Neural progenitor cell (in vitro differentiated cells): ENCODE results near the gene TP53. TPM values are rescaled to one million over a fixed set of nuclear protein-coding genes. Genes with fewer than 3 reads are reported as not detected.

ENCODE experiments used
- DNase-seq: peaks from one replicate; pipeline ENCODE4 v3.0.0-alpha.2; 2016; ENCODE audit warnings: low spot score
- H2AFZ ChIP-seq: fragments of 200-600 bp; sonication (generic); replicated peaks from 2 replicates; pipeline ENCODE4 v1.6.1; 2016; ENCODE audit warnings: antibody characterized with exemption
- H3F3A ChIP-seq: fragments of 200-600 bp; sonication (generic); 2 replicates; pipeline ENCODE4 v1.6.1; 2016; ENCODE audit warnings: antibody characterized with exemption, low read depth
- H3K27ac ChIP-seq: fragments of 200-600 bp; sonication (generic); 2 replicates; pipeline ENCODE4 v1.5.1; 2016; ENCODE audit warnings: mild to moderate bottlenecking
- H3K27me3 ChIP-seq: fragments of 200-600 bp; sonication (generic); 2 replicates; pipeline ENCODE4 v1.6.1; 2016; ENCODE audit warnings: mild to moderate bottlenecking, moderate library complexity
- H3K36me3 ChIP-seq: fragments of 200-600 bp; sonication (generic); 2 replicates; pipeline ENCODE4 v1.5.1; 2016
- H3K4me1 ChIP-seq: fragments of 200-600 bp; sonication (generic); 2 replicates; pipeline ENCODE4 v1.6.1; 2016; ENCODE audit warnings: mixed run types
- H3K4me2 ChIP-seq: fragments of 200-600 bp; sonication (generic); 2 replicates; pipeline ENCODE4 v1.6.1; 2016
- H3K4me3 ChIP-seq: fragments of 200-600 bp; sonication (generic); 2 replicates; pipeline ENCODE4 v1.5.1; 2016
- H3K79me2 ChIP-seq: fragments of 200-600 bp; sonication (generic); 2 replicates; pipeline ENCODE4 v1.6.1; 2016; ENCODE audit warnings: low read depth
- H3K9ac ChIP-seq: fragments of 200-600 bp; sonication (generic); 2 replicates; pipeline ENCODE4 v1.6.1; 2016
- H3K9me3 ChIP-seq: fragments of 200-600 bp; sonication (generic); 2 replicates; pipeline ENCODE4 v1.5.1; 2016; ENCODE audit warnings: low read depth
- H4K20me1 ChIP-seq: fragments of 200-600 bp; sonication (generic); 2 replicates; pipeline ENCODE4 v1.6.1; 2016; ENCODE audit warnings: low read depth
- H3K27ac Mint-ChIP-seq: 3 replicates; pipeline ENCODE4 v1.8.0; 2021; ENCODE audit warnings: mixed read lengths
- H3K27me3 Mint-ChIP-seq: 2 replicates; pipeline ENCODE4 v1.8.0; 2022; ENCODE audit warnings: low read depth, mild to moderate bottlenecking, inconsistent platforms, moderate library complexity, mixed read lengths; ENCODE audit not compliant: insufficient read depth
- H3K36me3 Mint-ChIP-seq: 3 replicates; pipeline ENCODE4 v1.8.0; 2021; ENCODE audit warnings: mixed read lengths
- H3K4me1 Mint-ChIP-seq: 3 replicates; pipeline ENCODE4 v1.8.0; 2021; ENCODE audit warnings: mixed read lengths
- H3K4me3 Mint-ChIP-seq: 3 replicates; pipeline ENCODE4 v1.8.0; 2021; ENCODE audit warnings: mild to moderate bottlenecking, moderate library complexity, mixed read lengths
- H3K9me3 Mint-ChIP-seq: 3 replicates; pipeline ENCODE4 v1.8.0; 2020; ENCODE audit warnings: mixed read lengths
- EZH2 ChIP-seq: fragments of 200-600 bp; sonication (generic); IDR thresholded peaks from 2 replicates; pipeline ENCODE4 v1.6.1; 2017; ENCODE audit warnings: antibody characterized with exemption, mild to moderate bottlenecking, moderate library complexity
- EZH2phosphoT487 ChIP-seq: fragments of 200-600 bp; sonication (generic); IDR thresholded peaks from 2 replicates; pipeline ENCODE4 v1.6.1; 2017; ENCODE audit warnings: antibody characterized with exemption
- total RNA-seq: library from RNA; depleted of rRNA; stranded (reverse); fragments of >200 nt; gene quantifications from 2 replicates; pipeline ENCODE4 v1.2.3, GENCODE V29; 2015; ENCODE audit warnings: low replicate concordance
- TF ChIP-seq, protein P1 (sequence below): fragments of 200-600 bp; sonication (generic); IDR thresholded peaks from 2 replicates; pipeline ENCODE4 v1.5.1; 2017; ENCODE audit warnings: antibody characterized with exemption, mild to moderate bottlenecking

The TP53 gene
- total RNA-seq, 1 donor from 2014 or later = 54.9 TPM

DNA sequence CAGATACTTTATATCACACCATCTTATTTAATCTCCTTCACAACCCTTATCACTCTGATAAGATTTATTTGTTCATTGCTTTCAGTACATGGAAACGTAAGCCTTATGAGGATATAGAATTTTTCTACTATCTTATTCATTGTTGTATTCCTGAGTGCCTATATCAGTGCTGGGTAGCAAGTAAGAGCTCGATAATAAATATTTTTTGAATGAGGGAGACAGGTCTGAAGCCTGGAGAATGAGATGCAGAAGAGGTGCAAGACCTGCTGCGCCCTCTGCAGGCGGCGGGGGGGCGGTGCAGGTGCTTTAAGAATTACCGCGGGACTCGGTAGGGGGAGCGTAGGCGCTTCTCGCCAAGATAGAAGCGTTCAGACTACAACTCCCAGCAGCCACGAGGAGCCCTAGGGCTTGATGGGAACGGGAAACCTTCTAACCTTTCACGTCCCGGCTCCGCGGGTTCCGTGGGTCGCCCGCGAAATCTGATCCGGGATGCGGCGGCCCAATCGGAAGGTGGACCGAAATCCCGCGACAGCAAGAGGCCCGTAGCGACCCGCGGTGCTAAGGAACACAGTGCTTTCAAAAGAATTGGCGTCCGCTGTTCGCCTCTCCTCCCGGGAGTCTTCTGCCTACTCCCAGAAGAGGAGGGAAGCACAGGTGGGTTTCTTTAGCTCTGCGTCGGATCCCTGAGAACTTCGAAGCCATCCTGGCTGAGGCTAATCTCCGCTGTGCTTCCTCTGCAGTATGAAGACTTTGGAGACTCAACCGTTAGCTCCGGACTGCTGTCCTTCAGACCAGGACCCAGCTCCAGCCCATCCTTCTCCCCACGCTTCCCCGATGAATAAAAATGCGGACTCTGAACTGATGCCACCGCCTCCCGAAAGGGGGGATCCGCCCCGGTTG, 868 bp upstream of the TP53 start, which contains the start of gene WRAP53:
WRAP53 (plus strand) TSS at position 570 of the 900 bp plus-strand sequence; CDS start at position 742, 172 bp downstream.
- Histone ChIP-seq H3K27ac (peak within 1 kb of the TSS; percentile 100), H3K4me1 (peaks cover 16% of the 10 kb centered on the region), H3F3A (peaks cover 44% of the 10 kb centered on the region), H3K9ac (peak within 1 kb of the TSS; percentile 98), H3K4me3 (peak within 1 kb of the TSS; percentile 93), H3K9me3 (no peaks in the 10 kb centered on the region), H3K27me3 (no peaks in the 10 kb centered on the region), H2AFZ (peak within 1 kb of the TSS; percentile 74), H3K4me2 (peak within 1 kb of the TSS; percentile 91), H4K20me1 (no peaks in the 10 kb centered on the region), H3K79me2 (peaks cover 61% of the 10 kb centered on the region), H3K36me3 (no peaks in the 10 kb centered on the region)
- H3K9me3 Mint-ChIP-seq = no peaks in the 10 kb centered on the region
- TF ChIP-seq, protein P1, sequence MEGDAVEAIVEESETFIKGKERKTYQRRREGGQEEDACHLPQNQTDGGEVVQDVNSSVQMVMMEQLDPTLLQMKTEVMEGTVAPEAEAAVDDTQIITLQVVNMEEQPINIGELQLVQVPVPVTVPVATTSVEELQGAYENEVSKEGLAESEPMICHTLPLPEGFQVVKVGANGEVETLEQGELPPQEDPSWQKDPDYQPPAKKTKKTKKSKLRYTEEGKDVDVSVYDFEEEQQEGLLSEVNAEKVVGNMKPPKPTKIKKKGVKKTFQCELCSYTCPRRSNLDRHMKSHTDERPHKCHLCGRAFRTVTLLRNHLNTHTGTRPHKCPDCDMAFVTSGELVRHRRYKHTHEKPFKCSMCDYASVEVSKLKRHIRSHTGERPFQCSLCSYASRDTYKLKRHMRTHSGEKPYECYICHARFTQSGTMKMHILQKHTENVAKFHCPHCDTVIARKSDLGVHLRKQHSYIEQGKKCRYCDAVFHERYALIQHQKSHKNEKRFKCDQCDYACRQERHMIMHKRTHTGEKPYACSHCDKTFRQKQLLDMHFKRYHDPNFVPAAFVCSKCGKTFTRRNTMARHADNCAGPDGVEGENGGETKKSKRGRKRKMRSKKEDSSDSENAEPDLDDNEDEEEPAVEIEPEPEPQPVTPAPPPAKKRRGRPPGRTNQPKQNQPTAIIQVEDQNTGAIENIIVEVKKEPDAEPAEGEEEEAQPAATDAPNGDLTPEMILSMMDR = peak; percentile 100
- no peak for TF ChIP-seq EZH2phosphoT487
- H3K27ac Mint-ChIP-seq = peak within 1 kb of the TSS; percentile 100
- peaks cover 7% of the 10 kb centered on the region for H3K36me3 Mint-ChIP-seq
- peak within 1 kb of the TSS; percentile 97 for H3K4me3 Mint-ChIP-seq
- no peaks in the 10 kb centered on the region for H3K27me3 Mint-ChIP-seq
- H3K4me1 Mint-ChIP-seq = peaks cover 27% of the 10 kb centered on the region
- DNase-seq = peak; percentile 100

GRCh38 chr17:7686222-7687071, 843 bp downstream of the TP53 start:
- H3F3A ChIP-seq = peaks cover 50% of the 10 kb centered on the region
- H3K27ac ChIP-seq = peak overlapping the region; percentile 100
- peak; percentile 90 for DNase-seq
- H3K27me3 Mint-ChIP-seq = no peaks in the 10 kb centered on the region
- H2AFZ ChIP-seq = peak overlapping the region; percentile 45
- peaks cover 78% of the 10 kb centered on the region for H3K79me2 ChIP-seq
- peak overlapping the region; percentile 87 for H3K4me2 ChIP-seq
- no peaks in the 10 kb centered on the region for H3K9me3 Mint-ChIP-seq
- TF ChIP-seq, protein P1 = no peak
- TF ChIP-seq EZH2phosphoT487 = no peak
- TF ChIP-seq EZH2 = no peak
- H3K4me3 Mint-ChIP-seq = peak overlapping the region; percentile 97
- H3K9ac ChIP-seq = peak overlapping the region; percentile 98
- H3K4me1 Mint-ChIP-seq = peaks cover 25% of the 10 kb centered on the region
- H3K36me3 ChIP-seq = no peaks in the 10 kb centered on the region
- peaks cover 11% of the 10 kb centered on the region for H3K36me3 Mint-ChIP-seq
- H3K4me1 ChIP-seq = peaks cover 16% of the 10 kb centered on the region
- H3K27me3 ChIP-seq = no peaks in the 10 kb centered on the region
- no peaks in the 10 kb centered on the region for H3K9me3 ChIP-seq
- peak overlapping the region; percentile 100 for H3K27ac Mint-ChIP-seq
- H4K20me1 ChIP-seq = no peaks in the 10 kb centered on the region
- H3K4me3 ChIP-seq = peak overlapping the region; percentile 75

GRCh38 chr17:7685533-7686221, 1.6 kb downstream of the TP53 start:
- TF ChIP-seq EZH2 (no peak), EZH2phosphoT487 (no peak)
- TF ChIP-seq, protein P1 = no peak
- H2AFZ ChIP-seq = peak overlapping the region; percentile 45
- H3K9me3 Mint-ChIP-seq = no peaks in the 10 kb centered on the region

More at GRCh38 chr17:7685533-7686221, 1.6 kb downstream of the TP53 start:
- peak overlapping the region; percentile 87 for H3K4me2 ChIP-seq
- H4K20me1 ChIP-seq = no peaks in the 10 kb centered on the region
- H3K4me1 ChIP-seq = peaks cover 16% of the 10 kb centered on the region
- H3K9me3 ChIP-seq = no peaks in the 10 kb centered on the region
- DNase-seq = peak; percentile 98
- Mint-ChIP-seq H3K27me3 (no peaks in the 10 kb centered on the region), H3K36me3 (peaks cover 9% of the 10 kb centered on the region), H3K4me1 (peaks cover 25% of the 10 kb centered on the region), H3K27ac (peak overlapping the region; percentile 100), H3K4me3 (peak overlapping the region; percentile 97)
- peak overlapping the region; percentile 75 for H3K4me3 ChIP-seq
- no peaks in the 10 kb centered on the region for H3K27me3 ChIP-seq
- H3K27ac ChIP-seq = peak overlapping the region; percentile 100
- H3K79me2 ChIP-seq = peaks cover 86% of the 10 kb centered on the region
- H3K9ac ChIP-seq = peak overlapping the region; percentile 98
- peaks cover 50% of the 10 kb centered on the region for H3F3A ChIP-seq
- no peaks in the 10 kb centered on the region for H3K36me3 ChIP-seq
